Measurements from ENCODE around the gene PTPRF. TPM values are rescaled to one million over a fixed set of nuclear protein-coding genes. Genes with fewer than 3 reads are reported as not detected.

The PTPRF gene
- total and polyA plus RNA-seq, 9 donors = 24.4 to 165 (median 76.8) TPM

GRCh38 chr1:43617011-43617410 lies 86.3 kb downstream of the PTPRF start:
- DNase-seq = no peak
- Histone ChIP-seq H3K4me1 (ENCODE audit: insufficient read depth) (peaks cover 7% of the 10 kb centered on the region), H3K27me3 (no peaks in the 10 kb centered on the region), H3K4me3 (no peak overlapping the region), H3K9me3 (no peaks in the 10 kb centered on the region), H3K27ac (no peak overlapping the region), H3K36me3 (no peaks in the 10 kb centered on the region)
- intact Hi-C loops (cut with DNase I) = no loop called here
- TF ChIP-seq EP300 (IDR thresholded peaks at IDR 0.05) (no peak), POLR2A (IDR thresholded peaks at IDR 0.05) (no peak), CTCF (IDR thresholded peaks at IDR 0.05) (no peak)
- 87 to 94% (median 91%) methylated on average over 5 of the region's 5 CpGs for WGBS, 3 donors

- WGBS, 3 donors = 94% methylated on average over 14 of the region's 14 CpGs
- no peak for DNase-seq
- no peaks in the 10 kb centered on the region for H3K36me3 ChIP-seq
- TF ChIP-seq CTCF (IDR thresholded peaks at IDR 0.05) (no peak), POLR2A (IDR thresholded peaks at IDR 0.05) (no peak), EP300 (IDR thresholded peaks at IDR 0.05) (no peak)
- peaks cover 9% of the 10 kb centered on the region for H3K4me1 ChIP-seq (ENCODE audit: insufficient read depth)
- H3K9me3 ChIP-seq = no peaks in the 10 kb centered on the region
- H3K4me3 ChIP-seq = no peak overlapping the region
- intact Hi-C loops (cut with DNase I) = no loop called here
- no peaks in the 10 kb centered on the region for H3K27me3 ChIP-seq
- no peak overlapping the region for H3K27ac ChIP-seq
Observed at GRCh38 chr1:43617668-43618067, 87.0 kb downstream of the PTPRF start.

GRCh38 chr1:43618521-43619313 lies 88.0 kb downstream of the PTPRF start:
- Histone ChIP-seq H3K4me1 (ENCODE audit: insufficient read depth) (peaks cover 13% of the 10 kb centered on the region), H3K9me3 (no peaks in the 10 kb centered on the region), H3K27ac (no peak overlapping the region), H3K4me3 (no peak overlapping the region), H3K27me3 (no peaks in the 10 kb centered on the region), H3K36me3 (no peaks in the 10 kb centered on the region)
- intact Hi-C loops (cut with DNase I) = no loop called here
- DNase-seq = no peak
- 92 to 97% (median 96%) methylated on average over 22 of the region's 22 CpGs for WGBS, 3 donors
- TF ChIP-seq POLR2A (IDR thresholded peaks at IDR 0.05) = no peak
- no peak for TF ChIP-seq CTCF (IDR thresholded peaks at IDR 0.05)
- TF ChIP-seq EP300 (IDR thresholded peaks at IDR 0.05) = no peak

- Histone ChIP-seq H3K4me1 (ENCODE audit: insufficient read depth) (peaks cover 13% of the 10 kb centered on the region), H3K4me3 (no peak overlapping the region), H3K27me3 (no peaks in the 10 kb centered on the region), H3K27ac (no peak overlapping the region), H3K9me3 (no peaks in the 10 kb centered on the region), H3K36me3 (no peaks in the 10 kb centered on the region)
- no peak for DNase-seq
- intact Hi-C loops (cut with DNase I) = no loop called here
- 95 to 96% (median 95%) methylated on average over 21 of the region's 21 CpGs for WGBS, 3 donors
- TF ChIP-seq CTCF (IDR thresholded peaks at IDR 0.05) (no peak), POLR2A (IDR thresholded peaks at IDR 0.05) (no peak), EP300 (IDR thresholded peaks at IDR 0.05) (no peak)
Observed at GRCh38 chr1:43619314-43619790, 88.7 kb downstream of the PTPRF start.

Measured in ovary (tissue), 9 donors.